ENCODE measurements around the gene ATG10. TPM values are rescaled to one million over a fixed set of nuclear protein-coding genes. Genes with fewer than 3 reads are reported as not detected.

Gene ATG10
- total RNA-seq, 1 donor from 2014 or later: 14.8 TPM

GRCh38 chr5:82164977-82165713 lies 193.3 kb downstream of the ATG10 start:
- no peak for DNase-seq (ENCODE audit: low spot score in 2 of 2, unreplicated experiment in 2 of 2)
- H3K4me3 Mint-ChIP-seq: no peak overlapping the region

GRCh38 chr5:82165740-82166530 lies 194.1 kb downstream of the ATG10 start:
- H3K27me3 Mint-ChIP-seq (ENCODE audit: low read depth): no peaks in the 10 kb centered on the region
- no peaks in the 10 kb centered on the region for H3K36me3 Mint-ChIP-seq
- H3K4me1 Mint-ChIP-seq: peaks cover 55% of the 10 kb centered on the region
- peak overlapping the region; percentile 54 for H3K27ac Mint-ChIP-seq
- TF ChIP-seq CTCF (IDR thresholded peaks at IDR 0.05; ENCODE audit: unreplicated experiment): no peak
- no peaks in the 10 kb centered on the region for H3K9me3 Mint-ChIP-seq
- DNase-seq (ENCODE audit: low spot score in 2 of 2, unreplicated experiment in 2 of 2): no peak
- no peak overlapping the region for H3K4me3 Mint-ChIP-seq

More at GRCh38 chr5:82164977-82165713, 193.3 kb downstream of the ATG10 start:
- Mint-ChIP-seq H3K27me3 (ENCODE audit: low read depth) (no peaks in the 10 kb centered on the region), H3K36me3 (no peaks in the 10 kb centered on the region), H3K4me1 (peaks cover 57% of the 10 kb centered on the region), H3K9me3 (no peaks in the 10 kb centered on the region), H3K27ac (peak overlapping the region; percentile 54)
- TF ChIP-seq CTCF (IDR thresholded peaks at IDR 0.05; ENCODE audit: unreplicated experiment): no peak

- Mint-ChIP-seq H3K9me3 (no peaks in the 10 kb centered on the region), H3K4me3 (no peak overlapping the region), H3K36me3 (no peaks in the 10 kb centered on the region), H3K27ac (no peak overlapping the region), H3K27me3 (ENCODE audit: low read depth) (no peaks in the 10 kb centered on the region), H3K4me1 (peaks cover 53% of the 10 kb centered on the region)
- no peak for TF ChIP-seq CTCF (IDR thresholded peaks at IDR 0.05; ENCODE audit: unreplicated experiment)
- no peak for DNase-seq (ENCODE audit: low spot score in 2 of 2, unreplicated experiment in 2 of 2)
These were observed 195.6 kb downstream of the ATG10 start for GRCh38 chr5:82167372-82167935.

- no peak for TF ChIP-seq CTCF (IDR thresholded peaks at IDR 0.05; ENCODE audit: unreplicated experiment)
- no peaks in the 10 kb centered on the region for H3K27me3 Mint-ChIP-seq (ENCODE audit: low read depth)
- no peak overlapping the region for H3K4me3 Mint-ChIP-seq
- peaks cover 47% of the 10 kb centered on the region for H3K4me1 Mint-ChIP-seq
- no peak overlapping the region for H3K27ac Mint-ChIP-seq
- H3K36me3 Mint-ChIP-seq: no peaks in the 10 kb centered on the region
- H3K9me3 Mint-ChIP-seq: no peaks in the 10 kb centered on the region
- DNase-seq (ENCODE audit: low spot score in 2 of 2, unreplicated experiment in 2 of 2): no peak
These were observed 196.5 kb downstream of the ATG10 start for GRCh38 chr5:82168294-82168693.

- Mint-ChIP-seq H3K9me3 (no peaks in the 10 kb centered on the region), H3K27me3 (ENCODE audit: low read depth) (no peaks in the 10 kb centered on the region), H3K36me3 (no peaks in the 10 kb centered on the region), H3K27ac (no peak overlapping the region), H3K4me1 (peaks cover 38% of the 10 kb centered on the region), H3K4me3 (no peak overlapping the region)
- no peak for TF ChIP-seq CTCF (IDR thresholded peaks at IDR 0.05; ENCODE audit: unreplicated experiment)
- DNase-seq (ENCODE audit: low spot score in 2 of 2, unreplicated experiment in 2 of 2): no peak
These were observed 198.1 kb downstream of the ATG10 start for GRCh38 chr5:82169892-82170291.

Measured in mesothelial cell of epicardium (in vitro differentiated cells).